Measurements from ENCODE around the gene SEM1.
"Not testable (repeated sequence)": the region's sequence is repeated elsewhere in the genome, so short reads cannot be mapped to it uniquely, and the experiment has no call there.

SEM1 gene

DNA sequence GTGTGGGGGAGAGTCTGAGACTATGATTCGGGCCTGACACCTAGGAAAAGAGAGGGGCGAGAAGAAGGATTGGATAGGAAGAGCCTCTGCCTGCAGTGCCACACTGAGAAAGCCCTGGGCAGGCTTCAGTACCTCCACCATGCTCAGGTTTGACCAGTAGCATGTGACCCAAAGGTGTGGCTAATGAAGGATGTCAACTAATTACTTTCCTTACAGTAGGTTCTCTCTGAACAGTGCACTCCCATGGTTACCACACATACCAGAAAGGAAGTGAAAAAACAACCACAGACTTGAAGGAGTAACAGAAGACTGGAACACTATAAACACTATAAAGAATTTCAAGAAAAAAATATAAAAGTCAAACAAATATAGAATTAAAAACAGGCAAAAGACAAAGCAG lies 46.2 kb downstream of the SEM1 start:
- DNase-seq (ENCODE audit: low spot score) = no peak

DNA sequence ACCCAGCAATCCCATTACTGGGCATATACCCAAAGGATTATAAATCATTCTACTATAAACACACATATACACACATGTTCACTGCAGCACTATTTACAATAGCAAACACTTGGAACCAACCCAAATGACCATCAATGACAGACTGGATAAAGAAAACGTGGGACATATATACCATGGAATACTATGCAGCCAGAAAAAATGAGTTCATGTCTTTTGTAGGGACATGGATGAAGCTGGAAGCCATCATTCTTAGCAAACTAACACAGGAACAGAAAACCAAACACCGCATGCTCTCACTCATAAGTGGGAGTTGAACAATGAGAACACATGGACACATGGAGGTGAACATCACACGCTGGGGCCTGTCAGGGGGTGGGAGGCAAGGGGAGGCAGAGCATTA lies 47.5 kb downstream of the SEM1 start:
- DNase-seq (ENCODE audit: low spot score) = not testable (repeated sequence)

DNA sequence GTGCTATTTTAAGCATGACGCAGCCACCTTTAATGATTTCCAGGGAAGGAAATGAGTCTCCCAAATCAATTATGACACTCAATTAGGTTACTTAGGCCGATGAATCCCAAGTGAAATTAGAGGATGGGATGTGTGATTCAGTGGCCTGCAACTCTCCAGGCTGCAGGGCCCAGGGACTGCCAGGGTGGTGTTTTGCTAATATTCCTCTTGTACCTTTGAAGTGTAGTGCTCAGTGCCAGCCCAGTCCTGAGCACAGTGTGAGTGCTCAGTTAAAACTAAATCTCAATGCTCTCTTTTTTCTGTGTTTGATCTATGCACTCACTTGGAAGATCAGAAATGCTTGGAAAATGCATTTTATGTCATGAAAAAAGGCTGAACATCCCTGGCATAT lies 51.6 kb downstream of the SEM1 start:
- no peak for DNase-seq (ENCODE audit: low spot score)

DNA sequence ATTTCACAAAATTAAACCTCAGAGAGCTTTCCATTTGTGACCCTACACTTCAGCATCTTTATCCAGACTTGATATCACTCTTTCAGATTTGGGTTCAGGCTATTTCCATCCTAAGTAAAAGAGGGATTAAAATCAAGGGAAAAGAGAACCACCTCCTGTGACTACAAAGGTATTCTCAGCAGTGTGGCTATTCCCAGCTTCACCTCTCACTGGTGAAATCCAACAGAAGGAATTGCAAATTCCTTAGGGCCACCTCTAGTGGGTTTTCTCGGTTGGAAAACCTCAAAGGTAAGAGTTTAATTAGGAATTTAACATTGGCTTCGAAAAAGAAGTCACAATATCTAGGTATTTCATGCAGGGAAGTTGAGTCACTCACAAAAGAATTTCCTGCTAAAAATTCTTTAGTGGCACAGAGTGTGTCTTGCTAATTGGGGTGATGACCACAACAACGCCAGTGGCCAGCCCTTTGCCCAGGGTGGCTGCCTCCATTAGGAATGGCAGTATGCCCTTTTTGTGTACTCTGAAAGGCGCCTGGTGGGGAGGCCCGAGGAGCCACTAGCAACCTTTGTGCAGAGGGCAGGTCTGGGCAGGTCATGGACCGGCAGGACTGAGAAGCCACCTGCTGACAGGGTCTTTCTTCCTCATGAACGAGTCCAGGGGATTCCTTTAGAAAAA lies 52.2 kb downstream of the SEM1 start:
- DNase-seq (ENCODE audit: low spot score) = no peak

DNA sequence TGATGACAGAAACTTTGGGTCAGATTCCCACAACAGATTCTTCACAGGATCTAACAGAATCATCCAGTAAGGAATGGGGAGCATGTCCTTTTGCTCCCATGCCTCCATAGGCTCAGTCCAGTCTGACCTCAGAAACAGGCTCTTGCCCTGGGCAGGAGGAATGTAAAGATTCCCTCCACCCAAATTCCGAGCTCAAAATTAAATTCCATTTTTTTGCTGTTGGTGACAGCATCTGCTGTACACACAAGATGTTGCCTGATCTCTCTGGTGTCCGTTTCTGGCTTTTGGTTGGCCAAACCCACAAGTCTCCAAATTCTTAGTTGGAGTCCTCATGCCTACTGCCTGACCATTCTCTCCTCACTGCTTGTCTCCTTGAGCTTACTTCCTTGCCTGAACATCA lies 53.7 kb downstream of the SEM1 start:
- DNase-seq (ENCODE audit: low spot score) = no peak

DNA sequence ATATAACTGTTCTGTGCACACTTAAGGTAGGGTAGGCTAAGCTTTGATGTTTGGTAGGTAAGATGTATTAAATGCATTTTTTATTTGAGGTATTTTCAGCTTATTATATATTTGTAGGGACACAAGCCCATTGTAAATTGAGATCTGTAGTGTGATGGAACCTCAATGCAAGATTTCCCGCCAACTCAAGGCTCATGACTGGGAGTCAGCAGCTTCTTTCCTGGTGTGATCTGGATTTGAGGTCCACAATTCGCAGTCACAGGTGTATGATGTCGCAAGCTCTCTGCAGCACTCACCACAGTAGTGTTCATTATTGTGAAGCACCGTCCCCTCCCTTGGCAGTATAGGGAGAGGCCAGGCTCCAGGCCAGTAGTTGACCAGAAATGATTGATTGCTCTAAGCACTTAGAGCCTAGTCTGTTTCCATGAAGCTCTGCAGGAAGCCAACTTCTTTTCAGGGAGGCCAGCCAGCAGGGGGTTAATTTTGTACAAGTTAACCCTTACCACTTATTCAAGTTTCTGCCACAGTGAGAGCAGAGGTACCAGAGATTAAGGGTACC lies 54.9 kb downstream of the SEM1 start:
- DNase-seq (ENCODE audit: low spot score) = no peak

DNA sequence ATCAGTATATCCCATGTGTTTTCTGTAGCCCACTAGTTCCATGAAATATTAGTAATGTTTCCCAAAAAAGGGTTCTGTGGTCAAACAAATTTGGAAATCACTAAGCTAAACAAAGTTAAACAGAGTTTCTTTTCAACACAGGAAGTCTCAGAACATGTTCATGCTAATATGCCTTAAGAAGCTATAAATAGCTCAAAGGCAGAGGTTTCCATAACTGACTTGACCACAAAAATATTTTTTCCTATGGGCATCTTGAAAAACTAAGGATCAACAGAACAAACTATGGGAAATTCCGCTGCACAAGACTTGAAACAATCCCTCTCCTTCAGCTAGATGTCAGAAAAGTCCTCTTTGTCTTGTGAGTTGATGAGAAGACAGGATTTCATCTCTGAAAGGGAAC lies 59.7 kb downstream of the SEM1 start:
- no peak for DNase-seq (ENCODE audit: low spot score)

DNA sequence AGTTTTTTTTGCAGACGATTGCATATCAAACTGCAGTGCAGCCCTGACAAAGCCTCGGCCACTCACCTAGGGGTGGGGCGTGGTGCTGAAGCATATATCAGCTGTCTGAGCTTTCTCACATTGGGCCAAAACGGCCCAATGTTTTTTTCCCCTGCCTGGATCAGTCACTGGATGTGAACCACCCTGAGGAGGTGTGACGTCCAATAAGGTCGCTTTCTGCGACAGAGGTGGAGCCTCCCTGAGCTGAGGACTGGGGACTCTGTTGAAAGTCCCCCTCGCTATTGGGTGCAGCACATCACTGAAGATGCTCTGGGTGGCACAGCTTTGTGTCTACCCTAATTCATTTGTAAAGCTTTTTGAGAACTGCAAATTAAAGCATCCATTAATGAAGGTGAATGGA lies 60.9 kb downstream of the SEM1 start:
- no peak for DNase-seq (ENCODE audit: low spot score)

DNA sequence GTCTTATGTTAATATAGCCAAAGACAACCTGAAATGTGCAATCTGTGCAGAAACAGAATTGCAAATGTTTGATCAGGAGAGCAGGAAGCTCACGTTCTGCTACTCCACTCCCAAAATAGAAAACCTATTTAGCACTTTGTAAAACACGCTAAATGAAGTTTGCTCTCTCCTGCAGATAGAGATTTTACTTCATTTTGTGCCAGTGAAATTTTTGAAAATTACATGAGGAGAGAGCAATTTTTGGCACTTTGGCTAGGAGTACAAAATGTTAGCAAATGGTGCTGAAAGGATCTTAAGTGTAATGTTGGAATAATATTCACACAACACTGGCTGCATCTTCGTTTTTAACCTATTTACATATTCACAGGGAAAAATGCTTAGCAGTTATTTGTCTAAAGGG lies 61.9 kb downstream of the SEM1 start:
- no peak for DNase-seq (ENCODE audit: low spot score)

DNA sequence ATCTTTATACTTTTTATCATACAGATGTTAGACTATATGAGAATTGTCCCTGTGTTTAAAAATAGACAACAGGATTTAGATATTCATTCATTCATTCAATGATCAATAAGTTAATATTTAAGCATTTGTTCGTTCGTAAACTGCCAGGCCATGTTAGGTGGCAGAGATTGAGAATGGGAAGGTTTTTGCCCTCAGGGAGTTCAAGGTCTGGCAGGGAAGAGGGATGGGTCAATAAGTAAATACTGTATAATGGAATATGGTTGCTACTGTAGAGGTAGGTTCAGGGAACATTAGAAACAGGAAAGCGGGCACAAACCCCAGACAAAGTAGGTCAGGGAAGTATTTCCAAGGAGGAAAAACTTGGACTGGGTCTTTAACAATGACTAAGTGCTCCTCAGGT lies 64.6 kb downstream of the SEM1 start:
- DNase-seq (ENCODE audit: low spot score) = no peak

DNA sequence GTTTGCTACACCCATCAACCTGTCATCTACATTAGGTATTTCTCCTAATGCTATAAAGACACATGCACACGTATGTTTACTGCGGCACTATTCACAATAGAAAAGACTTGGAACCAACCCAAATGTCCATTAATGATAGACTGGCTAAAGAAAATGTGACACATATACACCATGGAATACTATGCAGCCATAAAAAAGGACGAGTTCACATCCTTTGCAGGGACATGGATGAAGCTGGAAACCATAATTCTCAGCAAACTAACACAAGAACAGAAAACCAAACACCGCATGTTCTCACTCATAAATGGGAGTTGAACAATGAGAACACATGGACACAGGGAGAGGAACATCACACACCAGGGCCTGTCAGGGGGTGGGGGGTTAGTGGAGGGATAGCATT lies 66.2 kb downstream of the SEM1 start:
- DNase-seq (ENCODE audit: low spot score) = not testable (repeated sequence)

DNA sequence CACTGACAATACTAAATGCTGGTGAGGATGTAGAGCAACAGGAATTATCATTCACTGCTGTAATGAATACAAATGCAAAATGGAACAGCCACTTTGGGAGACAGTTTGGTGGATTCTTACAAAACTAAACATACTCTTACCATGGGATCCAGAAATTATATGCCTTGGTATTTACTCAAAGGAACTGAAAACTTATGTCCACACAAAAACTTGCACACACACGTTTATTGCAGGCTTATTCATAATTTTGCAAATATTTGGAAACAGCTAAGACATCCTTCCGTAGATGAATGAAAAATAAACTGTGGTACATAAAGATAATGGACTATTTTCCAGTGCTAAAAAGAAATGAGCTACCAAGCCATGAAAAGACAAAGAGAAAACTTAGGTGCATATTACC lies 69.6 kb downstream of the SEM1 start:
- no peak for DNase-seq (ENCODE audit: low spot score)

Measured in SK-N-DZ (cell line).